GM18873 (cell line): ENCODE data around the gene HPSE.

Source experiments
- ATAC-seq: cut with Tn5 transposase; IDR thresholded peaks from one replicate; pipeline ENCODE4 v1.9.1; 2021; ENCODE audit warnings: mild to moderate bottlenecking, moderate library complexity, moderate number of reproducible peaks; ENCODE audit not compliant: unreplicated experiment, low FRiP score

The HPSE gene

GRCh38 chr4:83252782-83253405, 81.8 kb downstream of the HPSE start:
- ATAC-seq, result no peak

- ATAC-seq, result no peak
Observed at GRCh38 chr4:83251447-83251830, 83.2 kb downstream of the HPSE start.

DNA sequence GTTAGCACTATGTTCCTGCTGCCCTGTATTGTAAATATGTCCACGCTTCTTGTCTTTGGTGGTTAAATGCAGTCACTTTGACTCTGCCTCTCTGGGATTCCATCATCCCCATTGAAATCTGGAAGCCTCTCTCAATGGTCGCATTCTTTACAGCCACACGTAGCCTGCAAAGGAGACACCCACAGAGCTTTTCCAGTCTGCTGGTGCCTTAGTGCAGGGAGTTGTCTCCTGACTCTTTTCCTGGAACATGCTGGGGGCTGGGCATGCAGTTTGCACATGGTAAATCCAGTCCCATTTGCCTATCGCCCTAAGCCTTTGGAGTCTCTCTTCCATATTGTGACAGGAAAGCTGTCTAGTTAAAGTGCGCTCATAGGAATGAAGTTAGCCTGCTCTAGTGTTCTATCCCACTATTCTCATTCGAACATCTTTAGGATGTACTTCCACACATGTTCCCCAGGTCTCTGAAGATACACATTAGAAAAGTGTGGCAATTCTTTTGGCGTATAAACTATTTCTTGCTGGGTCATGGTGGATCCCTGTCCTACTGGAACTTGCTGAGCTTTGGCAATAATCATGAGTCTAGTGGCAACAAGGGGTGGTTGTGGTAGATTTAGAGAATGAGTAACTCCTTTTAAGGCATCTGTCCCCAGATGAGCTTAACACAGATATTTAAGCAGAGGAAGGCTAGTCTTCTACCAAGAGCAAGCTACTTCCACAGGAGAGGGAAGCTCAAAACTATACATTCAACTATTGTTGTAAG, 83.8 kb downstream of the HPSE start:
- ATAC-seq, result no peak

GRCh38 chr4:83248486-83248885, 86.2 kb downstream of the HPSE start:
- no peak for ATAC-seq

- ATAC-seq, result no peak
Observed at GRCh38 chr4:83247415-83248357, 87.0 kb downstream of the HPSE start.
